ENCODE measurements around the gene PLA2G2F. TPM values are rescaled to one million over a fixed set of nuclear protein-coding genes. Genes with fewer than 3 reads are reported as not detected.

Gene PLA2G2F
- total RNA-seq, 4 donors from 2014 or later, result 0.07 TPM; not detected in 3

GRCh38 chr1:20141466-20141865 is 2.3 kb downstream of the PLA2G2F start:
- intact Hi-C loops (cut with DNase I; ENCODE audit: low total_unique reads), result no loop called here
- no peak for DNase-seq
- Histone ChIP-seq H3K4me1 (no peaks in the 10 kb centered on the region), H3K27ac (no peak overlapping the region), H3K4me3 (no peak overlapping the region), H3K36me3 (no peaks in the 10 kb centered on the region), H3K27me3 (no peaks in the 10 kb centered on the region), H3K9me3 (no peaks in the 10 kb centered on the region)
- TF ChIP-seq CTCF (IDR thresholded peaks at IDR 0.05) (no peak), POLR2A (IDR thresholded peaks at IDR 0.05) (no peak)

GRCh38 chr1:20142001-20142710 is 3.0 kb downstream of the PLA2G2F start:
- no peak for DNase-seq
- Histone ChIP-seq H3K4me3 (no peak overlapping the region), H3K27ac (no peak overlapping the region), H3K27me3 (no peaks in the 10 kb centered on the region), H3K9me3 (no peaks in the 10 kb centered on the region), H3K36me3 (no peaks in the 10 kb centered on the region), H3K4me1 (no peaks in the 10 kb centered on the region)
- TF ChIP-seq CTCF (IDR thresholded peaks at IDR 0.05) (no peak), POLR2A (IDR thresholded peaks at IDR 0.05) (no peak)
- intact Hi-C loops (cut with DNase I; ENCODE audit: low total_unique reads), result no loop called here

DNA sequence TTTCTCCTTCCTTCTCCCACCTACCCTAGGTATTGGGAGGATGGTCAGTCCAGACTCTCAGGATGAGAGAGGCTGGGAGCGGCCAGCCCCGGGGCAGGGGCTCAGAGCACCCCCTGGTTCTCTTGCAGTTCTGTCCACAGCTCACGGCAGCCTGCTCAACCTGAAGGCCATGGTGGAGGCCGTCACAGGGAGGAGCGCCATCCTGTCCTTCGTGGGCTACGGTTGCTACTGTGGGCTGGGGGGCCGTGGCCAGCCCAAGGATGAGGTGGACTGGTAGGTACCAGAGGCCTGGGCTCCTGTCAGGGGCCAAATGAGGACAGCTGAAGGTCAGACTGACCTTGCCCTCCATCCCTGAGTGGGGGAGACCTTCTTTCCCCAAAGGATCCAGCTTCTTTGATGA is 4.2 kb downstream of the PLA2G2F start:
- Histone ChIP-seq H3K36me3 (no peaks in the 10 kb centered on the region), H3K27ac (no peak overlapping the region), H3K9me3 (no peaks in the 10 kb centered on the region), H3K4me1 (no peaks in the 10 kb centered on the region), H3K27me3 (no peaks in the 10 kb centered on the region), H3K4me3 (no peak overlapping the region)
- intact Hi-C loops (cut with DNase I; ENCODE audit: low total_unique reads), result no loop called here
- no peak for DNase-seq
- TF ChIP-seq CTCF (IDR thresholded peaks at IDR 0.05), result no peak
- no peak for TF ChIP-seq POLR2A (IDR thresholded peaks at IDR 0.05)

- H3K27me3 ChIP-seq, result no peaks in the 10 kb centered on the region
- intact Hi-C loops (cut with DNase I; ENCODE audit: low total_unique reads), result no loop called here
These were observed 4.8 kb downstream of the PLA2G2F start for GRCh38 chr1:20143734-20144565.

More at GRCh38 chr1:20143734-20144565, 4.8 kb downstream of the PLA2G2F start:
- TF ChIP-seq POLR2A (IDR thresholded peaks at IDR 0.05) (no peak), CTCF (IDR thresholded peaks at IDR 0.05) (no peak)
- no peak overlapping the region for H3K27ac ChIP-seq
- DNase-seq, result no peak
- no peak overlapping the region for H3K4me3 ChIP-seq
- H3K4me1 ChIP-seq, result no peaks in the 10 kb centered on the region
- no peaks in the 10 kb centered on the region for H3K9me3 ChIP-seq
- H3K36me3 ChIP-seq, result no peaks in the 10 kb centered on the region

Measured in uterus (tissue), 4 donors.